NOMO-1 (cell line): ENCODE results near the gene JUP.
A peak's percentile ranks its signal among the peaks of the same experiment; 100 is the strongest.

Experiments used
- DNase-seq, 2 experiments: peaks; one replicate each; lab custom pipeline; 2025; ENCODE audit not compliant: unreplicated experiment in 2 of 2; lab: John Stamatoyannopoulos, UW

Gene JUP

DNA sequence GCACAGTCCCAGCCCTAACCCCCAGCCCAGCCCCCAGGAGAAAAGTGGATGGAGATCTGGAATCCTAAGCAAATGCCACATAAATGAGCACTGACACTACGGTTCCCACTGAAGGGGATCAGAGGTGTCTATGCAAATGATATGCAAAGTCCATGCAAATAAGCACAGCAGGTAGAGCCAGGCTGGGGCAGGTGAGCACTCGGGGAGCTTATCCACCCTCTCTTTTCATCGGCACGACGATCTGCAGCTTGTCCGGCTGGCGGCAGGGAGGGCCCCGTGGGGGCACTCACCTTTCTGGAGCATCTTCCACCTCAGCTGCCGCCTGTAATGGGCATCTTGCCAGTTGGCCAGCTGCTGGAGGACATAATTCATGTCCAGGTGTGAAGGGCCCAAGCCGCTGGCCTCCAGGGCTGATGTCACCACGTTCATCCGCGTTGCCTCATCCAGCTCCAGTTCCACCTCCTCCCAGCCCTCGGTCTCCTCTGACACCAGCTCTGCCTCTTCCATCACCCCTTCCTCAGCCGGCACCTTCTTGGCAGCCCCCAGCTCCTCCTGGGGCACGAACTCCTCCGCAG is 61.9 kb downstream of the JUP start:
- DNase-seq, result no peak

DNA sequence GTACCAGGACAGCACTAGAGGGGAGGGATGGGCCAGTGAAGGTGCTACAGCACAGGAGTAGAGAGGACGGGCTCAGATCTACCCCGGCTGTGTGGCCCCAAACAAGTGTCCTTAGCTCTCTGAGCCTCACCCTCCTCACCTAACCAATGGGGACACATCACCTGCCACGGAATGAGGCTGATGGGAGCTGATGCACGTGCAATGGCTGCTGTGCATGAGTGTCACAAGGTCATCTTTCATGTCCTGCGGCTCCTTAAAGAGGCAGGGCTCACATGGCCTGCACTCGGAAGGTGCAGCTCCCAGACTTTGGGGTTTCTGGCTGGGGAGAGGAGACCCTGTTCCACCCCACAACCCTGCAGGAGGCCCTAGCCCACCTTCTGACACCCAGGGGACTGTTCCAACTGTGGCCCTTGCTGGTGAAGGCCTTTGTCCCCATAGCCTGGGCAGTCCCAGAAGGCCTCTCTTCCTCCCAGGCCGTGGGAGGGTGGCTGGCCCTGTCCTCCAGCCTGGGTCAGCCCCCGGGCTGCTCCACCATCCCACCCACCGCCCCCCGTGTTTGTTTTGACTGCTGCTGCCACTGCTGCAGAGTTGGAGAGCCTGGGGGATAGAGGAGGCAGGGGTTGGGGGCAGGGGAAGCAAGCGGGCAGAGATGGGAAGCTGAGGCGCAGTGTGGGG is 62.6 kb downstream of the JUP start:
- DNase-seq, result no peak

DNA sequence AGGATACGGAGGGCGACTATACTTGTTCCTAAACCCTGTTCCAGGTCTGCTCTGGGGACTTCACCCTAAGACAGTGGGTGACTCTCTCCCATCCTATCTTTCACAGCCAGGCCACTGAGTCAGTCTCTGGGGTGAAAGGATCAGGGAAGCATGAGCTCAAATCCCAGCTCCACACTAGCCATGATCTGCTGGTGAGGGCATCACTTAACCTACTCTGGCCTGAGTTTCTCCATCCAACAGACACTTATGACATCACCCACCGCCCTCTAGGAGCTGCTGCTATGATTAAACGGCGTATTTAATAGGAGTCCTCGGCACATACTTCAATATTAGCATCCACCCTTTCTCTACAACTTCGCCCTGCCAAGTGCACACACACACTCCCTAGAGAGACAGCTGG is 64.3 kb downstream of the JUP start:
- no peak for DNase-seq

DNA sequence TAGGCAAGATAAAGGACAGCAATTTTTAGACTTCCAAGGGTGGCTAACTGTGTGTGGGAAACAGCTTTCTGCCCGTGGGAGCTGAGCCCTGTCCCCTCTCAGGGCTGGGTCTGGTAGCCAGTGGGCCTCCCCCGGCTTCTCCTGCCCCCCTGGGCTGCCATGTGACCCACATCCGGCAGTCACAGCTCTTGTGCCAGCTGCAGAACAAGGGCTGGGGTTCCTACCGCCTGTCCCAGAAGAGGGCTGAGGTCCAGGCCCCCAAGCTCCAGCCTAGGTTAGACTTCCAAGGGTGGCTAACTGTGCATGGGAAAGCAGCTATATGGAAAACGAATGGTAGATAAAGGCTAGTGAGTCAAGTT is 68.2 kb downstream of the JUP start:
- DNase-seq, result no peak

DNA sequence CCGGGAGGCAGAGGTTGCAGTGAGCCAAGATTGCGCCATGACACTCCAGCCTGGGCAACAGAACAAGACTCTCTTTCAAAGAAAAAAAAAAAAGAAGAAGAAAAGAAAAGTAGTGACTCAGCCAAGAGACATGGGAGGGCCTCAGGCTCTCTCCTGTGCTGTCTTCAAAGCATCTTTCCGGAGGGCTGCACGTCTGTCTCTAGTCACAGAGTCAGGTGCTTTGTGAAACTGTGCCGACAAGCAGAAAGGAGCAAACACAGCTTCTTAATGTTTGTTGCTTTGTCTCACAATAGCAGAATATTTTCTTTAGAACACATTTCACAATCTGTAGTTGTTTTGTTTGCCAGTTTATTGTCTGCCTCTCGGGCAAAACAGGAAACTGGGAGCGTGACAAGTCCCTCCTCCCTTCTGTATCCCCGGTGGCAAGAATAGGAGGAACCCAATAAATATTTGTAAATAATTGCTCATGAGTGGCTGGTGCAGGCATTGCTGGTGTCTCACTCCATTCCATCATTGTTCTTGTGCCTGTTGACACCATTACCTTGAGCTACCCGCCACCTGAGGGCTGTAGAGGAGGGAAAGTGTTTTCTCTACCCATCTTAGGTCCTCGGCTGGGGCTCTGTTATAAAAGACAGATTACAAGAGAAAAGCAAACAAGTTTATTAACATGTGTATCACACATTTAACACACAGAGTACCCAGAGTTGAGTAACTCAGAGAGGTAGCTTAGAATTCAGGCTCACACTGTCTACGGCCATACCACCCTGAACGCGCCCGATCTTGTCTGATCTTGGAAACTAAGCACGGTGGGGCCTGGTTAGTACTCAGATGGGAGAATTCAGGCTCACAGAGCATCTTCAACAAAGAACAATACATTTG is 68.9 kb downstream of the JUP start:
- DNase-seq, result peak; percentile 38 to 64

DNA sequence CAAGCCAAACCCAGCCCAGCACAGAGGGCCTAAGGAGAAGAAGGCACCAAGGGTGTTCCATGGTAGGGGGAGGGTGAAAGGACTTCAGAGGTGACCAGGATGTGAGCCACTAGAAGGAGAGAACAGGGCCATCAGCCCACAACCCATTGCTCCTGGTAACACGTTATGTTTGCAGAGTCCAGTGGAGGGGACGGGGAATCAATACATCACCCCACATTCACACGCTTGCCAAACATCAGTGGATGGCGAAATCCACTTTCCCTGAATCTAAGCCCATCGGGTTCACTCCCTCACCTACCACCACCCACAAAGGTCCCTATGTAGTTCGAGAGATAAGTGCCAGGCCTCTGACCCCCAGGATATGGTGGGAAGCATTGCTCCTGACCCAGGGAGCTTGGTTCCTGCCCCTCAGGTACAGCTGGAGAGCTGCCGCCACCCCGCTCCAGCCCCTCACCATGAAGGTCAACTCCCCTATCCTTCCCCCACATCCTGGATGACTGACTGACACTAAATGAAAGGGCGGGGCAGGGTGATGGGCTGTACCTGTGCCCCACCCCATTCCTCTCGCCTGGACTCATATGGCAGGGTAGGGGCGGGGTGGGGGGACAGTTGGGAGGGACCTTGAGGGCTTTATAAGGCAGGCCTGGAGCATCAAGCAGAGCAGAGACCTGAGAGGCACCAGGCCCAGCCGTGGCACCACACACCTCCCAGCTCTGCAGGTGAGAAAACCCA is 74.7 kb downstream of the JUP start, which contains the start of gene GAST:
GAST (plus strand) TSS at position 663 of the 732 bp plus-strand sequence. CDS start 3,106 bp downstream, outside the sequence.
- DNase-seq, result no peak

DNA sequence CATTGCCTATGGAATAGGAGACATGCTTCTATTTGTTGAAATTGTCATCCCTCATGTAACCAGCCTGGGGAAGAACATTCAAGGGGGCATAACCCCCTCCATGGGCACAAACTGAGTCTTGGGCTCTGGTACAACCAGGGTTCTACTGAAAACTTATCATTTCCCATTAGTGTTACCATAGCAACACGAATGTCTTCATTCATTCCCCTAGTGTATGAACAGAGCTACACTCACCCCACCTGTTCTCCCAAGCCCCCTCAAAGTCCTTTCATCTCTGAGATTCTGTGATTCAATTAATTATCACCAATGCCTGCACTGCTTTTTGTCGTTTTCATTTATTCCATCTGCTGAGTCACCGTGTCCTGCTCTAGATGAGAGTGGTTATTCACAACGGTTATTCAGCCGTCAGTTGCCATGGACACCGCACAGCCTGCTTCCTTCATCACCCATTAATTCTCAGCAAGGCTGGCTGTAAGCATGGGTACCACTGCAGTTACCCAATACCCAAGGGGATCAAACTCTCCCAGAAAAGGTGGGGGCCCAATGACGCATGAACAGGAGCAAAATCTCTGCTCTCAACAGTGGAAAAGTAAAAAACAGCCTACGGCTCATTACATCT is 75.9 kb downstream of the JUP start:
- DNase-seq, result no peak

DNA sequence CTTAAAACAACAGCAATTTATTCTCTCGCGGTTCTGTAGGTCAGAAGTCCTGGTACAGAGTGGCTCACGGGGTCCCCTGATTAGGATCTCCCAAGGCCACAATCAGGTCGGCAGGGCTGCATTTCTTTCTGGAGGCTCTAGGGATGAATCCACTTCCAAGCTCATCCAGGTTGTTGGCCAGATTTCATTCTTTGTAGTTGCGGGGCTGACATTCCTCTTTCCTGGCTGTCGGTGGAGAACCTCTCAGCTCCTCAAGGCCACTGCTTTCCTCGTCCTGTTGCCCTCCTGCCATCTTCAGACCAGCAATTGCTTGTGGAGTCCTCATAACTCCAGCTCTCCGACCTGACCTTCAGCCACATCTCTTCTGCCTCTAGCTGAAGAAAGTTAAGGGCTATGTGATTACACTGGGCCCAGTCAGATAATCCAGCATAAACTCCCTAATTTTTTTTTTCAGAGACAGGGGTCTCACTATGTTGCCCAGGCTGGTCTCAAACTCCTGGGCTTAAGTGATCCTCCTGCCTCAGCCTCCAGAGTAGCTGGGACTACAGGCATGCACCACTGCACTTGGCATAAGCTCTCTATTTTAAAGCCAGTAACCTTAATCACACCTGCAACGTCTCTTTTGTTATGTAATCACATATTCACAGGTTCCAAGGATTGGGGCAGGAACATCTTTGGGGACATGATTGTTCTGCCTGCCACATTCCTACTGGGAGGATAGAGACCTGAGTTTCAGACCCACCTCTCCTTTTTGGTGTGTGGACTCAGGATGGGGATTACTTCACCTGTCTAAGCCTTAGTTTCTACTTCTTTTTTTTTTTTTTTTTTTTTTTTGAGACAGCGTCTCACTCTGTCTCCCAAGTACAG is 78.5 kb downstream of the JUP start:
- no peak for DNase-seq

DNA sequence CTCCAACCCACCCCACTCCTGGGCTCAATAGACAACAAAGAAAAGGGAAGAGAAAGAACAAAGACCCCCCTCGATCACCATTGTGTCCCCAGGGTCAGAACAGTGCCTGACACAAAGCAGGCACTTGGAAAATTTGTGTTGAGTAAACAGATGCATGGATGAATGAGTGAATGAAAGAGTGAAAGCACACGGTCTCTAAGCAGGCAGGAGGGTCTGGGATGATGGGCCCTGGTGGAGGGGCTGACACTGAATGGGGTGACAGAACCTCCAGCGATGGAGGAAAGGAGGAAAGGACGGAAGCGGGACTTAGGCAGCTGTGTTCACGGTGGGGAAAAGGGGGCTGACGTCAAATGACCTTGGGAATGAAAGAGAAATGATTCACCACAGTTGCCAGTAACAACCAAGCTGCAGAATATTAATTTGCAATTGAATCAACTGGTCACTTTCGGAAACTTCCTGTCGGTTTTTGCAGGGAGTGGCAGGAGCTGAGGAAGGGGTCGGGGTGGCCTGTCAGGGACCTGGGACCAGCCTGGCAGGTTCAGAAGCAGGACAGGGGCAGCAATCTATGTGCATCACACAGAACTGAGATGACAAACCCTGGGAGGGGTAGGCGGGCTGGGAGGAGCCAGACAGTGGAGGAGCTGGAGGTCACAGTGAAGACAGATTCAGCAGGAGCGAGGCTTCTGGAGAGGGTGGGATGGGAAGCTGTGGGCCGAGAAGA is 81.1 kb downstream of the JUP start:
- no peak for DNase-seq
